ENCODE data around the gene ATG16L2.

Gene ATG16L2

DNA sequence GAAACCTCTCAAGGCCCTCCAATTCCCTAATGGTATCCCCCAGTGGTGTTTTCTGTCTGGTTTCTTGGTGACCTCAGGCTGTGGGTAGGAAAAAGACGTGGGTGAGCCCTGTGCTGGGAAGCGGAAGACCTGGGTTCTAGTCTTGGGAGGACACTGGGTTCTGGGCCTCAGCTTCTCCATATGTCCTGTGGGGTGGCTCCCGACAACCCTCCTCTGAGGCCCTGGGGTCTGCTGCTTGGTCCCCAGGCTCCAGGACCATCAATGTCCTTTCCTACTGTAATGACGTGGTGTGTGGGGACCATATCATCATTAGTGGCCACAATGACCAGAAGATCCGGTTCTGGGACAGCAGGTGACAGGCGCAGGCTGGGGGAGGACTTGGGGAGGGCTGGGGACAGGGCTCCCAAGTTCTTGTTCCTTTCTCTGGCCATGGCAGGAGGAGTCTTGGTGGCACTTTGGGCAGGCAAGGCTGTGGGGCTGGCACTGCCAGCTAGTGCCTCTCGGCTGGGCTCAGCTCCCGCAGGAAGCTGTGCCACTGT lies 12.8 kb downstream of the ATG16L2 start:
- DNase-seq = no peak

DNA sequence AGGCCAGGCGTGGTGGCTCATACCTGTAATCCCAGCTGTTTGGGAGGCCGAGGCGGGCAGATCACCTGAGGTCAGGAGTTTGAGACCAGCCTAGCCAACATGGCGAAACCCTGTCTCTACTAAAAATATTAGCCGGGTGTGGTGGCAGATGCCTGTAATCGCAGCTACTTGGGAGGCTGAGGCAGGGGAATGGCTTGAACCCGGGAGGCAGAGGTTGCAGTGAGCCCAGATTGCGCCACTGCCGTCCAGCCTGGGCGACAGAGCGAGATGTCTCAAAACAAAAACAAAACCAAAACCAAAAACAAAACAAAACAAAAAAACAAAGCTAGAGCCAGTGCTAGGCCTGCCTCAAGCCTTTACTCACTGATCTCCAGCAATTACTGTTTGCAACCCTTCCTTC lies 13.4 kb downstream of the ATG16L2 start:
- DNase-seq = peak in 1 of 2 donors; percentile 33

DNA sequence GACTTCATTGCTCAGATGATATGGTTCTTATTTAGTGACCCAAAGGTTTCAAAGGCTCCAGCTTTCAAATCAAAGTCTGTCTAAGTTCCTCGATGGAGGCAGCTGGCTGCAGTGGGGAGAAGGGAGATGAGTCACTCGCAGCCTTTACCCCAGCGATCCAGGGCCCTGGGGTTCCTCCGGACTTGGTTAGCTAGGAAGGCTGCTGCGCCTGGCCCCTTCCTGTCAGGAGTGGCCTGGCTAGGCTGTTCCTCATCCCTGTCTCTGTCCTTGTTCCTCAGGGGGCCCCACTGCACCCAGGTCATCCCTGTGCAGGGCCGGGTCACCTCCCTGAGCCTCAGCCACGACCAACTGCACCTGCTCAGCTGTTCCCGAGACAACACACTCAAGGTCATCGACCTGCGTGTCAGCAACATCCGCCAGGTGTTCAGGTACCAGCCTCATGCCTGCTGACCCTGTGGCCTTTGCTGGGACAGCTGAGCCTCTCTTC lies 13.9 kb downstream of the ATG16L2 start:
- DNase-seq = no peak

DNA sequence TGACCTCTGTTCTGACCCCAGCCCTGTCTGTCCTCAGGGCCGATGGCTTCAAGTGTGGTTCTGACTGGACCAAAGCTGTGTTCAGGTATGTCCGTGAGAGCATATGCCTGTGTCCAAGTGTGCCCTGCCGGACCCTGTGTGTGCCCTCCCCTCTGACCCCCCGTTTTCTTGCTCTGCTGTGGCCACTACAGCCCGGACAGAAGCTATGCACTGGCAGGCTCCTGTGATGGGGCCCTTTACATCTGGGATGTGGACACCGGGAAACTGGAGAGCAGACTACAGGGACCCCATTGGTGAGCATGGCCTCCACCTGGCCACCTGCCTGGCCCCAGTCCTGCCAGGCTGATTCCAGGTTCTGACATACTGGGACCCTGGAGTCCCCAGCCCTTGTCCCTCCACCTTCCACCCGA lies 14.5 kb downstream of the ATG16L2 start:
- no peak for DNase-seq

DNA sequence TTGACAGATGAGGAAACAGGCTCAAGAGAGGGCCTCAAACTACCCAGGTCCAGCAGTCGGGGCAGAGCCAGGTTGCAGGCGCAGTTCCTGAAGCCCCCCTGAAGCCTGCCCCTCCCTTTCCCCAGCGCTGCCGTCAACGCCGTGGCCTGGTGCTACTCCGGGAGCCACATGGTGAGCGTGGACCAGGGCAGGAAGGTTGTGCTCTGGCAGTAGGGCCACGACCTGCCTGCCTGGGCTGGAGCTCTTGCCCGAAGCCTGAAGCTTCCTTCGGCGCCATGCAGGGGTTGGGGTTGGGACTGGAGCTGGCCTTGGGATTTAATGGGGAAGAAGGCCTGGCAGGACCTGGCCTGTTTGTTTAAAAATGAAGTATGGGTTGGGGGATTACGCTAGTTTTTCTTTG lies 15.0 kb downstream of the ATG16L2 start:
- DNase-seq = no peak

DNA sequence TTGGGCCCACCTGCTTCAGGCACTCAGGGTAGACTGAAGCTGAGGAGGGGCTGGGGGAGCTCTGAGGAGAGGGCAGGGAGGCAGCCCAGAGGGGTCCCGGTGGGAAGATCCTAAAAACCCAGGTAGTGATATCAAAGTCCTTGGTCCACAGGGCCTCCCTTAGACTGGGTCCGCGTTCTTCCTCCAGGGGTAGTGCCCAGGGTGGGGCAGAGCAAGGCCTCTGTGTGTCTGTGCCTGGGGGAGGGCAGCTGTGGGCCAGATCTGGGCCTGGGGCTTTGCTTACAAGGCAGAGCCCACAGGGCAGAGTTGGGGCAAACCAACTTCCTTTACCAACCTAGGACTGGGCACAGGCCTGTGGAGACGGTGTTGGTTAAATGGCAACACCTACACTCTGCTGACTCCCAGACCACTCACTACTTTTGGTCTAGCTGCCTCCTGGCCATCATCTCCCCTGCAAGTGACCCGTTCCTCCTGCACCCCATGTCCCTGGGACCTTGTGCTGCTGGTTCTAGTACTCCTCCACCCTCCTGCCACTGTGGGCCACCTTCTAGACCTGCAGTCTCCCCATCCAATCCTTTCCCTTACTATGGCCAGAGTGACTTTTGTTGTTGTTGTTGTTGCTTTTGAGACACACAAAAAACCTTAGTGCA lies 15.8 kb downstream of the ATG16L2 start:
- DNase-seq = no peak

DNA sequence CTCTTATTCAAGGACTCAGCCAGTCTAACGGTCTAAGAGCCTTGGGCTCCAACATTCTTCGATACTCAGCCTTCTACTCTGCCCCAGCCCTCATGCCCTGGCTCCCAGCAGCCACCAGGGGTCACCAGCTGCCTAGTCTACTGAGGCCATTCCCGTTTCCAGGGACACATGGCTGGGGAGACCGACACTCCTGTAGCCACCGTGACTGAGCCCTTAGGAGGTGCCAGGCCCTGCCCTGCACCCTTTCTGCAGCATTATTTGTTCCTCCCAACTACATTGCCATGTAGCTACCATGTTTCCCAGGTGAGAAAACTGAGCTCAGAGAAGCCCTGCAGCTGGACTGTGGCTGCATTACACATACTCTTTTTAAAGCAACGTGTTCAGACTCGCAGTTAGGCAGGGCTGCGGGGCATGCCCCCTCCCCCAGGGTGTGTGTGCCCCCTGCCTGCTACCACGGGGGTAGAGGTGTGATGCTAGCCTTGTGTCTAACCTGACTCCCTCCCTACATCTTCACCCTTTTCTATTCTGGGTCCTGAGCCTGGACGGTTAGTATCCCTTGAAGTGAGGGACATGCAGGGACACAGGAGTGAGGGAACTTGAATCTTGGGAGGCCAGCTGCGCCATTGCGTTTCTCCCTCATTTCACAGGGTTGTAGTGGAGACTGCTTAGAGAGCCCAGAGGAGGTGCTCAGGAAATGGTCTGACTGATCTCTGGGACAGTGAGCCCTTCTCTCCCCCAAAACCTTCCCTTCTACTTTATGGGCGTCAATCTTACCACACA lies 17.5 kb downstream of the ATG16L2 start:
- peak; percentile 54 to 67 for DNase-seq

DNA sequence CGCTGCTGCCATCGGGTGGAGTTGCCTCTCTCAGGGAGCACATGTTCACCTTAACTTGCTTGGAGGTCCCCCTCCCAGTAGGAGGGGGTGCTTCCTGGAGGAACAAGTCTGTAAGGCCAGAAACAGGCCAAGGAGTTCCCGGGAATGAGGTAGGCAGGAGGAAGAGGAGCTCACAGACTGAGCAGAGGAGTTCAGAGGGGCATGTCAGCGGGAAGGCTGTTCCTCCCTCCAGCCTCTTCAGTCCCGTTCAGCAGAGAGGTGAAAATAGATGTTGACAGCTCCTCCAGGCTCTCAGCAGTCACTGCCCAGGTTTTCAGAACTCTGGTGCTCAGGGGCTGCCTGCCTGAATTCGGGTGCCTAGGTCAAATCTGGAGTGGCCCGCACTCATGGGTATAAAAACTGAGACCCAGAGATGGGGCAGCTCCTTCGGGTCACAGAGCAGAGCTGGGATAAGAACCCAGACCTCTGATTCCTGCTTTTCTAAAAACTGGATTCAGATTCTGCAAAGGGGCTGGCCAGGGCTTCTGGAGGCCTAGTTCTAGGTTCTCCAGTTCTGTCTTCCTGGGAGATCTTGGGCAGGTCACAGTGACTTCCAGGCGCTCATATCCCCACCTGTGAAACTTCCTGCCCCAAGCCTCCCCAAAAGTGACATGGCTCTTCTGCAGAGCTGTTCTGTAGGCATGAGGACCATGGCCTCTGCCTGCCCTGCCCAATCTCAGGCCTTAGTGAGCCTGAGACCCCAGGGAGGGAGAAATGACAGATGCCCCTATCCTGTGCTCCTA lies 18.3 kb downstream of the ATG16L2 start:
- no peak for DNase-seq

DNA sequence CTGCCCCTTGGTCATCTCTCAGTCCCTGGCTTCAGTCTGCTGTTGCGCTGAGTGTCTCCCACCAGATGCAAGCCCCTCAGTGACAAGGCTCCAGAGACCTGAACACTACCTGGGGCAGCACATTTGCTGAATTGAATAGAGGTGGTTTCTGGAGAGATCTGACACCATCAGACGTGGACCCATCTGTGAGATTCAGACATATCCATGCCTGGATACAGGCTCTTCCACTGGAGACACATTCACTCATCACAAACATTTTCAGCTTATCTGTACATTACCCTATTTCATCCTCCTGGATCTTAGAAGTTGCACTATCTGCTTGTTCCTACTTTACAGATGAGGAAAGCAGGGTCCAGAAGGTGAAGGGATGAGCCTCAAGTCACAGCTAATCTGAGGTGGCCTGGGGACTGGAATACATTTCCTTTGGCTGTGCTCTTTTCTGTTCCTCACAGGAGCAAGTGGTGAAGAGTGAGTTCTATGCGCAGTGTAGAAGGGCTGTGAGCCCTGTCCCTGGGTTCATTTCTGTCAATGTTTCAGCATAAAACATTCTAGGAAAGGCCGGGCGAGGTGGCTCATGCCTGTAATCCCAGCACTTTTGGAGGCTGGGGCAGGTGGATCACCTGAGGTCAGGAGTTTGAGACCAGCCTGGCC lies 19.0 kb downstream of the ATG16L2 start:
- no peak for DNase-seq

DNA sequence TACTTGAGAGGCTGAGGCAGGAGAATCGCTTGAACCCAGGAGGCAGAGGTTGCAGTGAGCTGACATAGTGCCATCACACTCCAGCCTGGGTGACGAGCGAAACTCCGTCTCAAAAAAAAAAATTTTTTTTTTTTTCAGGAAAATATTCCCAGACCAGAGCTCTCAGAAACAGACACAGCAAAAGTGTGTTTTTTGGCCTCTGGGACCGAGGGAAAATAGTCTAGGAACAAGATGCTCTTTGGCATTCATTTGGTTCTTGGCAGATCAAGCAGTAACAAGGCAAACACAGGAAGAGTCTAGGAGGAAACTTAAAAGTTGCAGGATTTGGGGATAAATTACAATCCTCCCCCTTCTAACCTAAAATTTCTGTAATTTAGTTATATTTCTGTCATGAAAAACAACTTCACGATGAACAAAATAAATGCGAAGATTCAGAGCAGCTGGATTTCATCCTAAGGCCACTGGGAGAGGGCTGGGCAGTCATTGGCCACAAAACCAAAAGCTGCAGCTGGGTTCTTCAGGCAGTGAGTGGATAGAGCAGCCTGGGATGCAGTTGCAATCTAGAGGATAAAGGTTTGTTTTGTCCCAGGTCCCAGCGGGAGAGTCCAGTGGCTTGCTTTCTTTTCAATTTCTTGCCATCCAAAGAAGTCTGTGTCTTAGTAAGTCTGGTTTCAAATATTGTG lies 19.7 kb downstream of the ATG16L2 start:
- DNase-seq = no peak

DNA sequence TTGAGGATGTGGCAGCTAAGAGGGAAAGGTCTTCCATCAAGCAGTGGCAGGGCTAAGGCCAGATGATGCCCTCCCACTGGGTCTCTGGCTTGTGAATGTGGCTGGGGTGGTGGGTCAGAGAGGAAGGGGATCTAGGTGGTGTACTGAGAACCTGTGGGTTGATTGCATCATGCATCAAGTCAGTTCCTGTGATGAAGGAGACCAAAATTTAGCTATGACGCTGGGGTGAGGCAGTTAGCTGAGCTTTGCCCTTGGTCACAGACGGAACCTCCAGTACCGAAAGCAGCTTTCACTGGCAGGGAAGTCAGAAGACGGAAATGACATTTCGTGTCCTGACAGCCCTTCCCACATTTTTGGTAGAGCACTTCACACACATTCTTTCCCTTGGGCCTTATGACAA lies 20.7 kb downstream of the ATG16L2 start:
- DNase-seq = peak in 1 of 2 donors; percentile 40

DNA sequence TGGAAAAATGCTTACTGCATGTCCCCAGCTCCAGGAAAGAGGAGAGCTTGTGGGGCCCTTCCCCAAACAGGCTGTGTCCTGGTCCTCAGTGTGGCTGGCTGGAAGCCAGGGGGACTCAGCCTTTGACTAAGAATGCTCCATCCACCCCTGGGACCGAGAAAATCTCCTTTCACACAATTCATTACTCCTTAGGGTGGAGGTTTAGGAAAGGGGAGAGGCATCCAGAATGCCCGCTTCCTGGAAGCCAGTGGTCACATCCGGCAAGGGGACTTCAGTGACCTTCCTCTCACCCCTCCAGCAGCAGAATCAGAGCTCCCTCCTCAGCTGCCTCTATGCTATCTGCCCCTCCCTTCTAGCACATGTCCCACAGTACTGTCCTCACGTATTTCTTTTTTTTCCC lies 21.9 kb downstream of the ATG16L2 start:
- DNase-seq = no peak

DNA sequence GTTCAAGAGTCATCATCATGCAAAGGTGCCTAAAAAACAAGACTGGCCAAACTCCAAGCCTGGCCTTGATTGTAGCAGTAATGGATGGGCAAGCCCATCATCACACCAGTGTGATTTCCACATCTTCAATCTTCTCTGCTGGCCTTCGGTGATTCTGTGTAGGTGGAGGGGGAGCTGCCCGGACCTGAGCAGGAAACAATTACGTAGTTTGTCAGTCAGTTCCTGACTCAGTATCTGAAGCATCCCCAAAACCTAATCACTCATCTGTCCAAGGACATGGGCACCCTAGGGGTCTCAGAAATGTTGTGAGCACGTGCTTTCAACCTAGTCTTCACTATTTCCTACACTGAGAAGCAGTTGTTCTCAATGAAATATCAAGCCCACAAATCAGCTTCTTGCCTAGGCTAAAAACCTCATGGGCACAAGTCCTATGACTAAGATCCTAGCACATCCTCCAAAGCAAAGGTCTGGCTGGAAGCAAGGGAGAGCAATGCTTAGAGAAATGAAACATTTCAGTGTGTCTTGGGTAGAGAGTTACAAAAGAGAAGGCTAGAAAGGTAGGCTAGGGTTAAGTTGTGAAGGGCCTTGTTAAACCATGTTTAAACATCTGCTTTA lies 24.6 kb downstream of the ATG16L2 start:
- no peak for DNase-seq

DNA sequence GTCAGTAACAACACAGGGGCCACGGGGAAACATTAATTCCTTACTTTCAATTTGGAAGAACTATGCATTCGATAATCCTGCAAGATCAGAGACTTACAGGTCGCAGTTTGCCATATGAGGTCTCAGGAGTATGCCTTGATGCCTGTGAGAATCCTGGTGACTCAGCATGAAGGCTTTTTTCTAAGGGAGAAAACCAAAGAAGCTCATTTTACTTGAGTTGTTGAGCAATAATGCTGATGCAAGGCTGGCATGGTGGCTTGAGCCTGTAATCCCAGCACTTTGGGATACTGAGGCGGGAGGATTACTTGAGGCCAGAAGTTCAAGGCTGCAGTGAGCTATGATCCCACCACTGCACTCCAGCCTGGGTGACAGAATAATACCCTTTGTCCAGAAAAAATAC lies 26.6 kb downstream of the ATG16L2 start:
- DNase-seq = no peak

DNA sequence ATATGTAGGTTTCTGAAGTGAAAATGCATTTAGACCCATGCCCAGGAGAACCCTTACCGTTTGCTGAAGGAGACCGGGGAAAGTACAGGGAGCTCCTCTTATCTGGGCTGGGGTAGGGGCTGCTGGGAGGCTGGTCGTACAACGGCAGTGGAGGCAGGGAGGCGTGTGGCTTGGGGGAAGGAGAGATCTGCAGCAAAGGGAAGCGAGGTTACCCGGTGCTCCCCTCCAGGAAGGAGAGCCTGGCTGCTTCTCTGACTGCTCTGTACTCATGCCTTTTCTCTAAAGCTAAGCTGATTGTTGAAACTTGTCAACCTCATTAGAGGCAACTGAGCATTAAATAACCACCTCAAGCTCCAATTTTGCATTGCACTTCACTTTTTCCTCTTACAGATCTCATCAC lies 27.2 kb downstream of the ATG16L2 start:
- no peak for DNase-seq

DNA sequence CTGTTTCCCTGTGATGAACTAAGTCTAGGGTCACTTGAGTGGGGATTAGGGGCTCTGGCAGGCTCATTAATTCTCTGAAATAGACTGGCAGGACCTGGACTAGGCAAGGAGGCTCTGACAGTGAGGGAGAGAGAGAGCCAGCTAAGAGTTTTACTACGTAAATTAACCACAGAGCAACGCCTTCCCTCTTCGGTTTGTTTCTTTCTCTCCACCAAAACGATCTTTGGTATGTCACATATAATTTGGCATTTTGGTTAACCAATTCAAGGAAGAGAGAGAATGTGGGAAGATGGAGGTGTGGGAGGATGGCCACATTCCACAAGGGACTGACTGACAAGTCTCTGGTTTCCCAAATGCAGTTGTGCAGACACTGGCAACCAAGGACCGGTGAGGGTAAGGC lies 27.9 kb downstream of the ATG16L2 start:
- no peak for DNase-seq

DNA sequence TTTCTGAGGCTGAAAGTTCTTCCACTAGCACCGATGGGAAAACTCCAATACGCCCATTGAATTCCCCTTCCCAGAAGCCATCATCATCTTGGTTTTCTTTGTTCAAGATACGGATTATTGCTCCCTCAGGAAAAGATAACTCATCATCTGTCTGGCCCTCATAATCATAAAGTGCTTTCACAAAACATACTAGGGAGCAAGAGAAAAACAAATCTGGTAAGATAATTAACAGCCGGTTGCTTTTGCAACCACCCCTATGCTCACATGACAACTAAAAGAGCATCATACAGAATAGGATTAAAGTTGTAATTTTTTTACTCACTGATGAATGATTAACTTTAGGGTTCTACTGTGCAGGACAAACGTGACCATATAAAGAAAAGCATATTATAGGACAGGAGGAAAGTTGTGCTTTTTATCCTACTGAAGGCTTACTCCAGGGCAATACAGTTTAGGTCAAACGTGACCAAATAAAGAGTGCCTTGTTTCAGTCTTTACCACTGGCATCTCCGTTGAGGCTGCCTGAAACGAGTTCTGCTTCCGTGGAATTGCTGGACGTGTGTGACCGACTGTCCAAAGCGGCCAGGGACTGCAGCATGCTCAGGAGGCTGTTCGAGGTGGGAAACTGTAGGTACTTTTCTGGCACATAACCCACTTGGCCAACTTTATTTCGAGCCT lies 28.6 kb downstream of the ATG16L2 start:
- no peak for DNase-seq

DNA sequence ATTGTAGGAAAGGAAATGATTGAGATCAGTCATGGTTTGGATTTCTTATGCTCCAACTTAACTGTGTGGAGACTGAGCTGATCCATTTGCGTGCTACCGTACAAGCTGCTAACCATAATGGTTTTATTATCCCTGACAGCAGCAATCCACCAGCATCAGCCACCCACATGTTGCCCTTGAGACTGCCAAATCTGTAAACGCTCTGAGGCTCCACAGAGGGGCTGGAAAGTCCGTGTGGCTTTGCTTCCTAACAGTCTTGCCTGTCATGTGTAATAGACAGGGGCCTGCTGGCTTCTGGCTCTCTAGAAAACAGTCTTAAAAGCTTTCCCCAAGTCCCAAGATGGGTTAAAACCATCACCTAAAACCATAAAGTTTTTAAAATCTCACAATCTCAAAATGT lies 30.1 kb downstream of the ATG16L2 start:
- no peak for DNase-seq

DNA sequence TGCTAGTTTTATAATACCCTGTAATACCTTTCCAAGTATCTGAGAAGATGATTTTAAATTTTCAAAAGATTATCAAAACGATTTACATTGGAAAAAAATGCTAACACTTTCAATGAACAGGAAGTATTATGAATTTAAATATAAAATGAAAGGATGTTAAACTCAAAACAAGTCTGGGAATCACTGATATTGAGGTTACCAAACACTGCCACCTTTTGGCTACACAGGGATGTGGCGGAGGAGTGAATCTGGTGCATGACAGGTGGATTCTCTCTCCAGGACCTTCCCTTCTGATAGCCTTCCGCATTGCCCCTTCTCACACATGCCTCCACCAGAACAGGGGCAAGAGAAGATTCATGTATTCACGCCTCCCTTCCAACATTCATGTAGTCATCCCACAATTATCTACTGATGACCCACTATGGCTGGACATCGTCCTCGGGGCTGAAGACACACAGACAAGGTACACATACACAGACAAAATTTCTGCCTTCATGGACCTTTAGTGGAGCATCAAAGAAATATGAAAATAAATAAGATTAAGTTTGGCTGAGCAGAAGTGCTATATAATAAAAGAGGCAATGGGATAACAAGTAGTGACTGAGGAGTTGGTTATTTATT lies 34.7 kb downstream of the ATG16L2 start:
- DNase-seq = peak; percentile 32 to 60

DNA sequence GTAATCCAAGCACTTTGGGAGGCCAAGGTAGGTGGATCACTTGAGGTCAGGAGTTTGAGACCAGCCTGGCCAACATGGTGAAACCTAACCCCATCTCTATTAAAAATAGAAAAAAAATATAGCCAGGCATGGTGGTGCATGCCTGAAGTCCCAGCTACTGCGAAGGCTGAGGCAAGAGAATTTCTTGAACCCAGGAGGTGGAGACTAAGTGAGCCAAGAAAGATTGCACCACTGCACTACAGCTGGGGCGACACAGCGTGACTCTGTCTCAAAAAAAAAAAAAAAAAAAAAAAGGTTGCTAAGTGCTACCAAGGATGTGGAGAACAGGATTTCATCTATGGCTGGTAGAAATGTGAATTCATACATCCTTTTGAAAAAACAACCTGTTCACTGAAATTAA lies 36.6 kb downstream of the ATG16L2 start:
- DNase-seq = no peak

DNA sequence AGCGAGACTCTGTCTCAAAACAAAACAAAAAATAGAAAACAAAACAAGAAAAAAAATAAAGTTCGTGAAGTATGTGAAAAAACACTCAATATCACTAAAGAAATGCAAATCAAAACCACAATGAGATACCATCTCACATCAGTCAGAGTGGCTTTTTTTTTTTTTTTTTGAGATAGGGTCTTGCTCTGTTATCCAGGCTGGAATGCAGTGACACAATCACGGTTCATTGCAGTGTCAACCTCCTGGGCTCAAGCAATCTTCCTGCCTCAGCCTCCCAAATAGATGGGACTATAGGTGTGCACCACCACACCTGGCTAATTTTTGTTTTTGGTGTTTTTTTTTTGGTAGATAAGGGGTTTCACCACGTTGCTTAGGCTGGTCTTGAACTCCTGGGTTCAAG lies 37.5 kb downstream of the ATG16L2 start:
- no peak for DNase-seq

Measured in CD4-positive, alpha-beta T cell treated with Interferon alpha-2 for 1 hour (primary cell).